ENCODE measurements around the gene AIFM3. TPM values are rescaled to one million over a fixed set of nuclear protein-coding genes. Genes with fewer than 3 reads are reported as not detected.
A peak's percentile ranks its signal among the peaks of the same experiment; 100 is the strongest.

Gene AIFM3
- total and polyA plus RNA-seq, 3 experiments from 2014 or later = 0.16 to 0.33 TPM; not detected in 1

GRCh38 chr22:20943104-20943933 is 23.7 kb upstream of the AIFM3 start:
- Histone ChIP-seq H3K4me1 (ENCODE audit: insufficient read depth, low read length) (peaks cover 35% of the 10 kb centered on the region), H3K36me3 (ENCODE audit: insufficient read depth, low read length) (peaks cover 9% of the 10 kb centered on the region), H3K9me3 (ENCODE audit: low read length) (no peaks in the 10 kb centered on the region), H3K27ac (ENCODE audit: low read depth, low read length) (no peak overlapping the region), H3K4me3 (ENCODE audit: low read length) (no peak overlapping the region), H3K27me3 (ENCODE audit: insufficient read depth, low read length, poor library complexity, severe bottlenecking) (no peaks in the 10 kb centered on the region)
- peak overlapping the region in 3 of 7 donors; percentile 2 to 51 (median 17) for H3K4me3 Mint-ChIP-seq
- ChIA-PET POLR2A (interaction anchor here (0.6 kb wide), 1 partner anchor 10 kb away, joined by 4 read pairs; no protein-coding TSS in a partner anchor), CTCF (no interaction called here)
- H3K27me3 Mint-ChIP-seq = no peaks in the 10 kb centered on the region
- H3K36me3 Mint-ChIP-seq = peaks cover 0 to 52% (median 5%) of the 10 kb centered on the region in 3 donors
- no peak for DNase-seq
- H3K9me3 Mint-ChIP-seq = no peaks in the 10 kb centered on the region
- peak overlapping the region in 6 of 8 donors; percentile 6 to 53 (median 34) for H3K27ac Mint-ChIP-seq
- peaks cover 69 to 86% (median 84%) of the 10 kb centered on the region in 3 donors for H3K4me1 Mint-ChIP-seq

- Mint-ChIP-seq H3K27ac (peak overlapping the region in 2 of 8 donors; percentile 17 to 82), H3K9me3 (no peaks in the 10 kb centered on the region), H3K36me3 (peaks cover 0 to 50% (median 2%) of the 10 kb centered on the region in 3 donors), H3K4me1 (peaks cover 64 to 85% (median 83%) of the 10 kb centered on the region in 3 donors), H3K27me3 (no peaks in the 10 kb centered on the region), H3K4me3 (no peak overlapping the region)
- Histone ChIP-seq H3K4me3 (ENCODE audit: low read length) (no peak overlapping the region), H3K27me3 (ENCODE audit: insufficient read depth, low read length, poor library complexity, severe bottlenecking) (no peaks in the 10 kb centered on the region), H3K27ac (ENCODE audit: low read depth, low read length) (no peak overlapping the region), H3K9me3 (ENCODE audit: low read length) (no peaks in the 10 kb centered on the region), H3K36me3 (ENCODE audit: insufficient read depth, low read length) (peaks cover 14% of the 10 kb centered on the region), H3K4me1 (ENCODE audit: insufficient read depth, low read length) (peaks cover 31% of the 10 kb centered on the region)
- ChIA-PET CTCF (no interaction called here), POLR2A (interaction anchor here (0.6 kb wide), 1 partner anchor 9 kb away, joined by 4 read pairs; no protein-coding TSS in a partner anchor)
- DNase-seq = no peak
Observed at GRCh38 chr22:20944042-20944441, 23.0 kb upstream of the AIFM3 start.

GRCh38 chr22:20945578-20945934 is 21.5 kb upstream of the AIFM3 start:
- Mint-ChIP-seq H3K4me3 (no peak overlapping the region), H3K4me1 (peaks cover 61 to 80% (median 79%) of the 10 kb centered on the region in 3 donors), H3K27me3 (no peaks in the 10 kb centered on the region), H3K27ac (peak overlapping the region in 4 of 8 donors; percentile 43 to 91 (median 68)), H3K36me3 (peaks cover 0 to 52% (median 10%) of the 10 kb centered on the region in 3 donors), H3K9me3 (no peaks in the 10 kb centered on the region)
- H3K9me3 ChIP-seq (ENCODE audit: low read length) = no peaks in the 10 kb centered on the region
- peaks cover 28% of the 10 kb centered on the region for H3K36me3 ChIP-seq (ENCODE audit: insufficient read depth, low read length)
- ChIA-PET CTCF (no interaction called here), POLR2A (no interaction called here)
- H3K27ac ChIP-seq (ENCODE audit: low read depth, low read length) = no peak overlapping the region
- DNase-seq = no peak
- no peak overlapping the region for H3K4me3 ChIP-seq (ENCODE audit: low read length)
- H3K27me3 ChIP-seq (ENCODE audit: insufficient read depth, low read length, poor library complexity, severe bottlenecking) = no peaks in the 10 kb centered on the region
- peaks cover 24% of the 10 kb centered on the region for H3K4me1 ChIP-seq (ENCODE audit: insufficient read depth, low read length)

GRCh38 chr22:20946080-20946986 is 20.7 kb upstream of the AIFM3 start:
- H3K36me3 ChIP-seq (ENCODE audit: insufficient read depth, low read length) = peaks cover 35% of the 10 kb centered on the region
- H3K4me3 ChIP-seq (ENCODE audit: low read length) = no peak overlapping the region
- no peaks in the 10 kb centered on the region for H3K9me3 Mint-ChIP-seq
- peaks cover 0 to 54% (median 10%) of the 10 kb centered on the region in 3 donors for H3K36me3 Mint-ChIP-seq
- H3K4me3 Mint-ChIP-seq = peak overlapping the region in 1 of 7 donors; percentile 83
- DNase-seq = no peak
- POLR2A ChIA-PET = no interaction called here
- peaks cover 17% of the 10 kb centered on the region for H3K4me1 ChIP-seq (ENCODE audit: insufficient read depth, low read length)
- CTCF ChIA-PET = no interaction called here
- peak overlapping the region in 6 of 8 donors; percentile 66 to 91 (median 77) for H3K27ac Mint-ChIP-seq
- no peaks in the 10 kb centered on the region for H3K27me3 Mint-ChIP-seq
- peaks cover 53 to 72% (median 71%) of the 10 kb centered on the region in 3 donors for H3K4me1 Mint-ChIP-seq
- H3K27ac ChIP-seq (ENCODE audit: low read depth, low read length) = no peak overlapping the region
- H3K27me3 ChIP-seq (ENCODE audit: insufficient read depth, low read length, poor library complexity, severe bottlenecking) = no peaks in the 10 kb centered on the region
- H3K9me3 ChIP-seq (ENCODE audit: low read length) = no peaks in the 10 kb centered on the region

GRCh38 chr22:20946991-20947390 is 20.1 kb upstream of the AIFM3 start:
- ChIA-PET POLR2A (no interaction called here), CTCF (interaction anchor here (1.3 kb wide), 1 partner anchor 11 kb away, joined by 3 read pairs; no protein-coding TSS in a partner anchor)
- no peak overlapping the region for H3K4me3 ChIP-seq (ENCODE audit: low read length)
- peaks cover 41% of the 10 kb centered on the region for H3K36me3 ChIP-seq (ENCODE audit: insufficient read depth, low read length)
- H3K9me3 Mint-ChIP-seq = no peaks in the 10 kb centered on the region
- H3K27me3 ChIP-seq (ENCODE audit: insufficient read depth, low read length, poor library complexity, severe bottlenecking) = no peaks in the 10 kb centered on the region
- no peak for DNase-seq
- peaks cover 0 to 60% (median 10%) of the 10 kb centered on the region in 3 donors for H3K36me3 Mint-ChIP-seq
- peaks cover 15% of the 10 kb centered on the region for H3K4me1 ChIP-seq (ENCODE audit: insufficient read depth, low read length)
- peak overlapping the region in 1 of 7 donors; percentile 83 for H3K4me3 Mint-ChIP-seq
- no peaks in the 10 kb centered on the region for H3K27me3 Mint-ChIP-seq
- no peak overlapping the region for H3K27ac ChIP-seq (ENCODE audit: low read depth, low read length)
- peak overlapping the region in 3 of 8 donors; percentile 33 to 91 (median 66) for H3K27ac Mint-ChIP-seq
- H3K9me3 ChIP-seq (ENCODE audit: low read length) = no peaks in the 10 kb centered on the region
- peaks cover 49 to 67% (median 64%) of the 10 kb centered on the region in 3 donors for H3K4me1 Mint-ChIP-seq

- Mint-ChIP-seq H3K4me1 (peaks cover 38 to 52% (median 50%) of the 10 kb centered on the region in 3 donors), H3K4me3 (no peak overlapping the region), H3K27ac (no peak overlapping the region), H3K36me3 (peaks cover 4 to 65% (median 13%) of the 10 kb centered on the region in 3 donors), H3K9me3 (no peaks in the 10 kb centered on the region), H3K27me3 (no peaks in the 10 kb centered on the region)
- no peaks in the 10 kb centered on the region for H3K9me3 ChIP-seq (ENCODE audit: low read length)
- CTCF ChIA-PET = no interaction called here
- POLR2A ChIA-PET = no interaction called here
- no peak for DNase-seq
- no peak overlapping the region for H3K27ac ChIP-seq (ENCODE audit: low read depth, low read length)
- peaks cover 6% of the 10 kb centered on the region for H3K4me1 ChIP-seq (ENCODE audit: insufficient read depth, low read length)
- H3K27me3 ChIP-seq (ENCODE audit: insufficient read depth, low read length, poor library complexity, severe bottlenecking) = no peaks in the 10 kb centered on the region
- no peak overlapping the region for H3K4me3 ChIP-seq (ENCODE audit: low read length)
- peaks cover 47% of the 10 kb centered on the region for H3K36me3 ChIP-seq (ENCODE audit: insufficient read depth, low read length)
Observed at GRCh38 chr22:20948450-20948849, 18.6 kb upstream of the AIFM3 start.

- H3K27ac Mint-ChIP-seq = peak overlapping the region in 3 of 8 donors; percentile 23 to 50 (median 48)
- POLR2A ChIA-PET = no interaction called here
Observed at GRCh38 chr22:20948989-20949388, 18.1 kb upstream of the AIFM3 start.

More at GRCh38 chr22:20948989-20949388, 18.1 kb upstream of the AIFM3 start:
- no peak for DNase-seq
- no peaks in the 10 kb centered on the region for H3K9me3 Mint-ChIP-seq
- Histone ChIP-seq H3K36me3 (ENCODE audit: insufficient read depth, low read length) (peaks cover 44% of the 10 kb centered on the region), H3K4me3 (ENCODE audit: low read length) (no peak overlapping the region), H3K9me3 (ENCODE audit: low read length) (no peaks in the 10 kb centered on the region), H3K27me3 (ENCODE audit: insufficient read depth, low read length, poor library complexity, severe bottlenecking) (no peaks in the 10 kb centered on the region), H3K27ac (ENCODE audit: low read depth, low read length) (no peak overlapping the region), H3K4me1 (ENCODE audit: insufficient read depth, low read length) (peaks cover 6% of the 10 kb centered on the region)
- CTCF ChIA-PET = no interaction called here
- peak overlapping the region in 1 of 7 donors; percentile 27 for H3K4me3 Mint-ChIP-seq
- peaks cover 9 to 68% (median 12%) of the 10 kb centered on the region in 3 donors for H3K36me3 Mint-ChIP-seq
- H3K4me1 Mint-ChIP-seq = peaks cover 33 to 47% (median 44%) of the 10 kb centered on the region in 3 donors
- no peaks in the 10 kb centered on the region for H3K27me3 Mint-ChIP-seq
